Ovary (tissue), 9 donors: ENCODE data around the gene C2CD4A. TPM values are rescaled to one million over a fixed set of nuclear protein-coding genes. Genes with fewer than 3 reads are reported as not detected.

Experiments
- DNase-seq, 5 donors: peaks; one replicate each; pipeline ENCODE4 v3.0.0-alpha.2; 2019 to 2020
- H3K27ac ChIP-seq, 2 donors: fragments of 200-600 bp; one replicate each; pipeline versions ENCODE4 v1.5.1 to v1.8.0; 2019 to 2022
- H3K27me3 ChIP-seq: fragments of 200-600 bp; one replicate; pipeline ENCODE4 v1.8.0; 2022
- H3K36me3 ChIP-seq: fragments of 200-600 bp; sonication (generic); one replicate; pipeline ENCODE4 v1.5.1; 2019
- H3K4me1 ChIP-seq: one replicate; pipeline ENCODE4 v1.8.1; 2013; ENCODE audit warnings: mild to moderate bottlenecking, moderate library complexity; ENCODE audit not compliant: insufficient read depth
- H3K4me3 ChIP-seq: fragments of 200-600 bp; sonication (generic); one replicate; pipeline ENCODE4 v1.5.1; 2017
- H3K9me3 ChIP-seq, 2 donors: fragments of 200-600 bp in 1 of 2; sonication (generic) in 1 of 2; one replicate each; pipeline versions ENCODE4 v1.5.1 to v1.8.1; 2013 to 2019; ENCODE audit warnings: mild to moderate bottlenecking in 1 of 2, moderate library complexity in 1 of 2
- EP300 ChIP-seq: sonication (generic); formaldehyde crosslinking; IDR thresholded peaks from one replicate; pipeline ENCODE4 v1.6.1; 2017; ENCODE audit warnings: antibody characterized with exemption
- POLR2A ChIP-seq: fragments of 450-650 bp; IDR thresholded peaks from one replicate; pipeline ENCODE4 v1.6.1; 2017; ENCODE audit warnings: antibody characterized with exemption, mild to moderate bottlenecking, moderate library complexity
- WGBS, 3 donors: extraction: QIAGEN DNeasy Blood & Tissue Kit in 1 of 3; methylation state at CpG; one replicate each; pipeline versions ENCODE4 v1.1.5 to v1.1.7; 2013 to 2017; 5-methylcytosine and 5-hydroxymethylcytosine counted together
- intact Hi-C, 4 donors: fragments of 100-400 bp; cut with DNase I; formaldehyde crosslinking; loops; one replicate each; pipeline versions ENCODE4 v1.11.0 to v1.15.1; 2022 to 2023
- polyA plus RNA-seq, 2 donors: library from polyadenylated mRNA; stranded (reverse); fragments of 200-250 nt in 1 of 2; fragments of 350-450 nt in 1 of 2; fragmentation: Illumina TruSeq in 1 of 2; extraction: RNeasy Lipid Tissue Mini Kit (QIAGEN cat#74804) in 1 of 2; gene quantifications; one replicate each; pipeline ENCODE4 v1.2.3, GENCODE V29; 2013 to 2014
- total RNA-seq, 7 donors: library from RNA; depleted of rRNA in 2 of 7; stranded (reverse); fragments of >200 nt in 2 of 7; fragmentation: NEBNext Ultra II Directional in 3 of 7; extraction: Animal tissue kit (Norgen Biotek cat#: 25700) in 3 of 7; gene quantifications; one replicate each; pipeline versions ENCODE4 v1.1.0 to v1.2.4, GENCODE V29; 2016 to 2023
- TF ChIP-seq, protein P1 (sequence below), 3 donors: fragments of 450-650 bp in 2 of 3; fragments of 200-600 bp in 1 of 3; IDR thresholded peaks; one replicate each; pipeline versions ENCODE4 v1.5.1 to v1.8.0; 2016 to 2022; ENCODE audit warnings: antibody characterized with exemption in 3 of 3, mild to moderate bottlenecking in 1 of 3
- donor health status: DM: no; HTN: no; CAD: no; lungs with moderate emphysema.
- donor health status: DM: no; HTN: no; CAD: no.
- donor health status: Bipolar disorder and iron deficiency.
- donor health status: DM: yes; HTN: yes; CAD: no.
- donor health status: DM: no; HTN: no; CAD: no.
- donor health status: DM: yes; HTN: yes; CAD: no.

Gene C2CD4A
- total and polyA plus RNA-seq, 9 donors: 0.02 to 0.13 (median 0.12) TPM; not detected in 5

GRCh38 chr15:62089616-62090015 lies 22.8 kb downstream of the C2CD4A start:
- DNase-seq: no peak
- no peak overlapping the region for H3K4me3 ChIP-seq
- TF ChIP-seq POLR2A: no peak
- TF ChIP-seq EP300: no peak
- TF ChIP-seq, protein P1, sequence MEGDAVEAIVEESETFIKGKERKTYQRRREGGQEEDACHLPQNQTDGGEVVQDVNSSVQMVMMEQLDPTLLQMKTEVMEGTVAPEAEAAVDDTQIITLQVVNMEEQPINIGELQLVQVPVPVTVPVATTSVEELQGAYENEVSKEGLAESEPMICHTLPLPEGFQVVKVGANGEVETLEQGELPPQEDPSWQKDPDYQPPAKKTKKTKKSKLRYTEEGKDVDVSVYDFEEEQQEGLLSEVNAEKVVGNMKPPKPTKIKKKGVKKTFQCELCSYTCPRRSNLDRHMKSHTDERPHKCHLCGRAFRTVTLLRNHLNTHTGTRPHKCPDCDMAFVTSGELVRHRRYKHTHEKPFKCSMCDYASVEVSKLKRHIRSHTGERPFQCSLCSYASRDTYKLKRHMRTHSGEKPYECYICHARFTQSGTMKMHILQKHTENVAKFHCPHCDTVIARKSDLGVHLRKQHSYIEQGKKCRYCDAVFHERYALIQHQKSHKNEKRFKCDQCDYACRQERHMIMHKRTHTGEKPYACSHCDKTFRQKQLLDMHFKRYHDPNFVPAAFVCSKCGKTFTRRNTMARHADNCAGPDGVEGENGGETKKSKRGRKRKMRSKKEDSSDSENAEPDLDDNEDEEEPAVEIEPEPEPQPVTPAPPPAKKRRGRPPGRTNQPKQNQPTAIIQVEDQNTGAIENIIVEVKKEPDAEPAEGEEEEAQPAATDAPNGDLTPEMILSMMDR (IDR thresholded peaks at IDR 0.05): no peak
- 49 to 64% (median 50%) methylated on average over 2 of the region's 2 CpGs for WGBS, 3 donors
- no peaks in the 10 kb centered on the region for H3K9me3 ChIP-seq
- no peaks in the 10 kb centered on the region for H3K36me3 ChIP-seq
- no peak overlapping the region for H3K27ac ChIP-seq
- H3K4me1 ChIP-seq: no peaks in the 10 kb centered on the region
- H3K27me3 ChIP-seq: no peaks in the 10 kb centered on the region
- intact Hi-C loops: no loop called here

DNA sequence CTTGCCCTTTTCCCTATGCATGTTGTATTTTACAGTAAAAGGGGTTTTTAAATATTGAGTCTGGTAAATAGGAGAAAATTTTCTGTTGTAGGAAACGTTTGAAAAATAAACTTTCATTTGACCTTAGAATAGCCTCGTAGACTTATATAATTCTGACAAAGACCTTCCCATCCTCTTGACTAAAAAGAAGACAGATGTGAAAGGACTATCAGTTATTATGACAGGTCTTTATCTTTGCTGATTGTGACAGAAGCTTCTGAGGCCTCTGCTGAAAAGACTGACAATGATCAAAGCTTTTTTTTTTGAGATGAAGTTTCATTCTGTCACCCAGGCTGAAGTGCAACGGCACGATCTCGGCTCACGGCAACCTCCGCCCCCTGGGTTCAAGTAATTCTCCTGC lies 24.2 kb downstream of the C2CD4A start:
- H3K27ac ChIP-seq: no peak overlapping the region
- H3K27me3 ChIP-seq: no peaks in the 10 kb centered on the region
- 77 to 85% (median 79%) methylated on average over 7 of the region's 7 CpGs for WGBS, 3 donors

DNA sequence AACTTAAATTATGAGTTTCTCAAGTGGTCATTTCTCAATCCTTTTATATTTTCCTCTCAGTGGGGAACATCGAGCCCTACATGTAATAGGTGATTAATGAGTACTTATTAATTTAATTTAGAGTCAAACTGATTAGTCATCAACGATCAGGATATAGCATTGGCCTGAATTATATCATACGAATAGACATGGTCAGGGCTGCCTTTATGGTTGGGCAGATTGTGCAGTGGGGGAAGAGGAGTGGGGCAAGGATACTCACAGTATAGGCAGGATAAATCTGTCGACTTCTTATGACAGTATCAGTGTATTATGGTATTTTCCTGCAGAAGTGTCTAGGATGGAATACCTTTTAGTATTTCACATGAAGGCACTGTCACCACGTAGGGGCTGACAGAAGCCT lies 27.0 kb downstream of the C2CD4A start:
- intact Hi-C loops: no loop called here

More for the DNA sequence above, 24.2 kb downstream of the C2CD4A start:
- no peaks in the 10 kb centered on the region for H3K4me1 ChIP-seq
- no peak overlapping the region for H3K4me3 ChIP-seq
- H3K36me3 ChIP-seq: no peaks in the 10 kb centered on the region
- no peak for DNase-seq
- TF ChIP-seq, protein P1 (IDR thresholded peaks at IDR 0.05): no peak
- TF ChIP-seq EP300: no peak
- no peak for TF ChIP-seq POLR2A
- no peaks in the 10 kb centered on the region for H3K9me3 ChIP-seq
- intact Hi-C loops: no loop called here

GRCh38 chr15:62094388-62094787 lies 27.6 kb downstream of the C2CD4A start:
- Histone ChIP-seq H3K4me3 (no peak overlapping the region), H3K9me3 (no peaks in the 10 kb centered on the region), H3K36me3 (no peaks in the 10 kb centered on the region), H3K27me3 (no peaks in the 10 kb centered on the region), H3K27ac (no peak overlapping the region), H3K4me1 (no peaks in the 10 kb centered on the region)
- TF ChIP-seq POLR2A (no peak), EP300 (no peak)
- TF ChIP-seq, protein P1 (IDR thresholded peaks at IDR 0.05): no peak
- DNase-seq: no peak
- intact Hi-C loops: no loop called here
- 48 to 52% (median 49%) methylated on average over 7 of the region's 7 CpGs for WGBS, 3 donors

More for the DNA sequence above, 27.0 kb downstream of the C2CD4A start:
- 73 to 77% (median 74%) methylated on average over 5 of the region's 5 CpGs for WGBS, 3 donors
- no peaks in the 10 kb centered on the region for H3K9me3 ChIP-seq
- H3K4me3 ChIP-seq: no peak overlapping the region
- H3K27ac ChIP-seq: no peak overlapping the region
- no peaks in the 10 kb centered on the region for H3K36me3 ChIP-seq
- no peaks in the 10 kb centered on the region for H3K27me3 ChIP-seq
- no peaks in the 10 kb centered on the region for H3K4me1 ChIP-seq
- no peak for DNase-seq
- TF ChIP-seq EP300 (no peak), POLR2A (no peak)
- TF ChIP-seq, protein P1 (IDR thresholded peaks at IDR 0.05): no peak
